Measurements from ENCODE around the gene RAB7B.

- TF ChIP-seq POLR2A (conservative IDR thresholded peaks at IDR 0.05) (no peak), ZNF140 (CRISPR knock-in tag; IDR thresholded peaks at IDR 0.05) (no peak), PREB (CRISPR knock-in tag; IDR thresholded peaks at IDR 0.05) (no peak), MXI1 (IDR thresholded peaks at IDR 0.05; ENCODE audit: low read depth, low read length) (no peak), TFE3 (CRISPR knock-in tag; IDR thresholded peaks at IDR 0.05) (no peak), CTCF (IDR thresholded peaks at IDR 0.05 in 2 of 3, conservative IDR thresholded peaks at IDR 0.05 in 1 of 3; ENCODE audit: insufficient read depth in 2 of 3, low read depth in 1 of 3, low read length in 3 of 3) (no peak), SMC3 (conservative IDR thresholded peaks at IDR 0.05; ENCODE audit: insufficient read depth, low read depth, low read length) (no peak), THRA (IDR thresholded peaks at IDR 0.05) (no peak), REST (IDR thresholded peaks at IDR 0.05; ENCODE audit: borderline replicate concordance) (no peak), REST (CRISPR knock-in tag; IDR thresholded peaks at IDR 0.05; ENCODE audit: low read depth) (no peak), MED1 (CRISPR knock-in tag; IDR thresholded peaks at IDR 0.05; ENCODE audit: borderline replicate concordance) (no peak), RBBP5 (IDR thresholded peaks at IDR 0.05; ENCODE audit: borderline replicate concordance, insufficient read depth, low read length, poor library complexity, severe bottlenecking) (no peak), BRCA1 (IDR thresholded peaks at IDR 0.05) (no peak), BRCA1 (CRISPR knock-in tag; IDR thresholded peaks at IDR 0.05) (no peak)
These were observed 29.6 kb downstream of the RAB7B start for GRCh38 chr1:205973377-205974232.
